GM12865 (cell line): ENCODE results near the gene ABTB2.

ENCODE experiments used
- DNase-seq: peaks from one replicate; pipeline ENCODE4 v3.0.0; 2010; ENCODE audit warnings: low read depth
- H3K4me3 ChIP-seq: 2 replicates; pipeline ENCODE4 v1.5.1; 2011; ENCODE audit warnings: mild to moderate bottlenecking, low read depth, low read length, control low read depth
- CTCF ChIP-seq: IDR thresholded peaks from 2 replicates; pipeline ENCODE4 v1.5.1; 2011; ENCODE audit warnings: low read length, control low read depth, low read depth, inconsistent platforms; ENCODE audit not compliant: insufficient read depth; ENCODE audit errors: missing control alignments

ABTB2 gene

GRCh38 chr11:34344410-34344767, 13.4 kb downstream of the ABTB2 start:
- DNase-seq, result no peak
- no peak overlapping the region for H3K4me3 ChIP-seq
- no peak for TF ChIP-seq CTCF

- no peak overlapping the region for H3K4me3 ChIP-seq
- DNase-seq, result no peak
- no peak for TF ChIP-seq CTCF
Observed at GRCh38 chr11:34343686-34344085, 14.1 kb downstream of the ABTB2 start.

GRCh38 chr11:34343153-34343552, 14.7 kb downstream of the ABTB2 start:
- no peak for TF ChIP-seq CTCF
- no peak overlapping the region for H3K4me3 ChIP-seq
- no peak for DNase-seq

GRCh38 chr11:34341931-34342533, 15.8 kb downstream of the ABTB2 start:
- no peak for TF ChIP-seq CTCF
- no peak overlapping the region for H3K4me3 ChIP-seq
- DNase-seq, result no peak

- TF ChIP-seq CTCF, result no peak
- H3K4me3 ChIP-seq, result no peak overlapping the region
- no peak for DNase-seq
Observed at GRCh38 chr11:34341096-34341495, 16.7 kb downstream of the ABTB2 start.

- TF ChIP-seq CTCF, result no peak
- no peak overlapping the region for H3K4me3 ChIP-seq
- DNase-seq, result no peak
Observed at GRCh38 chr11:34340653-34341052, 17.2 kb downstream of the ABTB2 start.
